GM12892 (cell line): ENCODE data around the gene SLC35A5.

ENCODE experiments used
- POLR2A ChIP-seq: IDR thresholded peaks from 2 replicates; pipeline ENCODE4 v1.6.1; 2011; ENCODE audit warnings: low read depth, low read length, control low read depth
- POLR2AphosphoS5 ChIP-seq: IDR thresholded peaks from 2 replicates; pipeline ENCODE4 v1.6.1; 2011; ENCODE audit warnings: low read depth, low read length, control low read depth
- TAF1 ChIP-seq: IDR thresholded peaks from 2 replicates; pipeline ENCODE4 v1.6.1; 2011; ENCODE audit warnings: low read depth, mild to moderate bottlenecking, control low read depth, low read length, borderline replicate concordance

DNA sequence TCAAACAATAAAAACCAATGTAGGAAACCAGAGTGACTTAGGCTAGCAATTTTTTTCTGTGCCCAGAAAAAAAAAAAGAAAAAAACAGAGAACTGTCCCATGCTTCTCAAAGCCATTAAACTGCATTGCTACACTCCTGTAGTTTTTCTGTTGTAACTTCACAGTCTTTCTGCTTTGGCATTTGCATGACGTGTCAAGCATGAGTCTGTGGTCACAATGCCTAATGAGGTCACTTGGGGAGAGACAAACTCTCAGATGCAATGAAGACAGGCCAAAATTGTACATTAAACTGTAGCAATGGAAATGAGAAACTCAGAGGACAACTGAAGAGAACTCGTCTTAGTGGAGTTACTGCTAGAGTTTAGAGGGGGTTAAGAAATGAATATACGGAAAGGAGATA lies 48.3 kb downstream of the SLC35A5 start:
- no peak for TF ChIP-seq POLR2A
- TF ChIP-seq POLR2AphosphoS5: no peak
- TF ChIP-seq TAF1: no peak
